Endothelial cell of umbilical vein (primary cell): ENCODE data around the gene LARGE1. TPM values are rescaled to one million over a fixed set of nuclear protein-coding genes. Genes with fewer than 3 reads are reported as not detected.

Source experiments
- BruUV-seq: library from RNA; stranded (reverse); fragments of 400-500 nt; replicated peaks from 2 replicates; lab custom pipeline; 2021; lab: Mats Ljungman, UMichigan
- CTCF ChIA-PET: fragments of 300-600, 350-600 bp; sonication (Branson Sonifier 250); formaldehyde crosslinking; loops from one replicate; lab custom pipeline; 2021; ENCODE audit warnings: antibody characterized with exemption, inconsistent platforms; lab: Charles Lee
- POLR2A ChIA-PET: fragments of 300-600, 350-600 bp; sonication (Branson Sonifier 250); formaldehyde crosslinking; loops from one replicate; lab custom pipeline; 2021; ENCODE audit warnings: antibody characterized with exemption, inconsistent platforms; lab: Charles Lee
- DNase-seq: peaks from one replicate; pipeline ENCODE4 v3.0.0-alpha.2; 2011; ENCODE audit warnings: low read depth, low spot score
- FAIRE-seq: peaks from 2 replicates; lab custom pipeline; 2011; peaks lifted over from hg19 to GRCh38; lab: Jason Lieb, UNC
- H2AFZ ChIP-seq: 2 replicates; pipeline ENCODE4 v1.6.0; 2012; ENCODE audit warnings: low read depth, low read length, control low read depth, inconsistent platforms
- H3K27ac ChIP-seq: 2 replicates; pipeline ENCODE4 v1.5.1; 2011; ENCODE audit warnings: low read depth, mild to moderate bottlenecking, control low read depth, low read length, moderate library complexity; ENCODE audit not compliant: insufficient read depth
- H3K27me3 ChIP-seq, 2 experiments: 2 replicates each; pipeline versions ENCODE4 v1.6.0 to v1.6.1; 2011; ENCODE audit warnings: low read length in 2 of 2, mixed read lengths in 1 of 2; ENCODE audit not compliant: control insufficient read depth in 2 of 2, insufficient read depth in 2 of 2
- H3K36me3 ChIP-seq, 2 experiments: 2 replicates in 1 of 2; 3 replicates in 1 of 2; pipeline ENCODE4 v1.5.1; 2011; ENCODE audit warnings: low read length in 2 of 2, mild to moderate bottlenecking in 1 of 2, moderate library complexity in 1 of 2; ENCODE audit not compliant: control insufficient read depth in 2 of 2, insufficient read depth in 2 of 2; ENCODE audit errors: extremely low read depth in 1 of 2
- H3K4me1 ChIP-seq: 3 replicates; pipeline ENCODE4 v1.5.1; 2011; ENCODE audit warnings: mild to moderate bottlenecking, low read length; ENCODE audit not compliant: control insufficient read depth, insufficient read depth; ENCODE audit errors: extremely low read depth
- H3K4me2 ChIP-seq: 2 replicates; pipeline ENCODE4 v1.6.1; 2011; ENCODE audit warnings: low read length, control low read depth, mixed read lengths; ENCODE audit not compliant: insufficient read depth
- H3K4me3 ChIP-seq, 3 experiments: fragments of 200-600 bp in 1 of 3; sonication (generic), shearing (Covaris generic) in 1 of 3; replicated peaks in 1 of 3; 2 replicates each; pipeline ENCODE4 v1.5.1; 2011 to 2016; ENCODE audit warnings: control low read depth in 3 of 3, low read length in 3 of 3, mild to moderate bottlenecking in 2 of 3, inconsistent platforms in 1 of 3, low read depth in 1 of 3, moderate library complexity in 1 of 3; ENCODE audit not compliant: insufficient read depth in 1 of 3
- H3K79me2 ChIP-seq: 2 replicates; pipeline ENCODE4 v1.6.0; 2012; ENCODE audit warnings: low read length, inconsistent platforms; ENCODE audit not compliant: control insufficient read depth, insufficient read depth
- H3K9ac ChIP-seq: replicated peaks from 2 replicates; pipeline ENCODE3; 2011; ENCODE audit warnings: low read length, control low read depth; ENCODE audit not compliant: insufficient read depth; ENCODE audit errors: extremely low read depth
- H3K9me1 ChIP-seq: replicated peaks from 3 replicates; pipeline ENCODE4 v1.6.0; 2011; ENCODE audit warnings: mild to moderate bottlenecking, low read length; ENCODE audit not compliant: control insufficient read depth, insufficient read depth; ENCODE audit errors: extremely low read depth
- H3K9me3 ChIP-seq: replicated peaks from 2 replicates; pipeline ENCODE4 v1.5.1; 2012; ENCODE audit warnings: low read length, inconsistent platforms; ENCODE audit not compliant: control insufficient read depth, insufficient read depth
- H4K20me1 ChIP-seq: replicated peaks from 2 replicates; pipeline ENCODE3; 2011; ENCODE audit warnings: mild to moderate bottlenecking, low read length; ENCODE audit not compliant: control insufficient read depth, insufficient read depth; ENCODE audit errors: extremely low read depth
- CTCF ChIP-seq, 2 donors: IDR thresholded peaks; 1 replicate in 1 of 2; 2 replicates in 1 of 2; pipeline ENCODE4 v1.5.1; 2011; ENCODE audit warnings: low read length in 2 of 2, mild to moderate bottlenecking in 2 of 2, moderate library complexity in 2 of 2, control low read depth in 1 of 2, inconsistent platforms in 1 of 2, low read depth in 1 of 2; ENCODE audit not compliant: insufficient read depth in 1 of 2; ENCODE audit errors: extremely low read depth in 1 of 2
- EZH2 ChIP-seq: IDR thresholded peaks from 2 replicates; pipeline ENCODE4 v1.6.1; 2012; ENCODE audit warnings: borderline replicate concordance, low read depth, mild to moderate bottlenecking, moderate library complexity, low read length, inconsistent platforms; ENCODE audit not compliant: severe bottlenecking
- FOS ChIP-seq: IDR thresholded peaks from 2 replicates; pipeline ENCODE4 v1.6.1; 2011; ENCODE audit warnings: mild to moderate bottlenecking, low read length, moderate library complexity, borderline replicate concordance; ENCODE audit not compliant: insufficient read depth
- GATA2 ChIP-seq: IDR thresholded peaks from 2 replicates; pipeline ENCODE4 v1.7.0; 2011; ENCODE audit warnings: low read depth, mild to moderate bottlenecking, moderate library complexity, mixed read lengths, low read length; ENCODE audit not compliant: insufficient read length, insufficient read depth
- JUN ChIP-seq: IDR thresholded peaks from 2 replicates; pipeline ENCODE4 v1.6.1; 2011; ENCODE audit warnings: borderline replicate concordance, low read depth; ENCODE audit not compliant: insufficient read length, insufficient read depth
- MAX ChIP-seq: IDR thresholded peaks from 2 replicates; pipeline ENCODE4 v1.6.1; 2011; ENCODE audit not compliant: insufficient read depth, insufficient read length
- MYC ChIP-seq: IDR thresholded peaks from one replicate; pipeline ENCODE4 v1.6.1; 2011; ENCODE audit warnings: mild to moderate bottlenecking, low read depth, low read length
- POLR2A ChIP-seq: IDR thresholded peaks from 2 replicates; pipeline ENCODE4 v1.6.1; 2012; ENCODE audit warnings: low read depth, mild to moderate bottlenecking, control low read depth, low read length
- POLR2AphosphoS5 ChIP-seq: IDR thresholded peaks from 2 replicates; pipeline ENCODE4 v1.6.1; 2012; ENCODE audit warnings: low read depth, mild to moderate bottlenecking, control low read depth, low read length, moderate library complexity; ENCODE audit not compliant: insufficient read depth
- dilution Hi-C: fragments of 300-500 bp; cut with MboI; formaldehyde crosslinking; loops from one replicate; pipeline ENCODE4 v1.15.0; 2019; ENCODE audit warnings: low sequenced_read_pairs; ENCODE audit not compliant: extremely low pct_ligation_motif_present
- intact Hi-C: fragments of 100-400 bp; cut with micrococcal nuclease; formaldehyde crosslinking; loops from one replicate; pipeline ENCODE4 v1.10.0; 2022
- polyA plus RNA-seq, 4 experiments: library from polyadenylated mRNA; depleted of rRNA in 3 of 4; stranded (reverse) in 3 of 4; unstranded in 1 of 4; fragments of >200 nt; gene quantifications; 2 replicates each; pipeline versions ENCODE4 v1.2.1 to v1.2.3, GENCODE V29; 2011 to 2012; ENCODE audit warnings: missing spikeins in 1 of 4
- total RNA-seq: library from RNA; stranded (reverse); gene quantifications from 2 replicates; pipeline ENCODE4 v1.2.3, GENCODE V29; 2021

The LARGE1 gene
- total and polyA plus RNA-seq, 2 donors (not counting 3 experiments of a cell fraction or from before 2014, with no cell fraction given), result 0.95 to 4.4 TPM

DNA sequence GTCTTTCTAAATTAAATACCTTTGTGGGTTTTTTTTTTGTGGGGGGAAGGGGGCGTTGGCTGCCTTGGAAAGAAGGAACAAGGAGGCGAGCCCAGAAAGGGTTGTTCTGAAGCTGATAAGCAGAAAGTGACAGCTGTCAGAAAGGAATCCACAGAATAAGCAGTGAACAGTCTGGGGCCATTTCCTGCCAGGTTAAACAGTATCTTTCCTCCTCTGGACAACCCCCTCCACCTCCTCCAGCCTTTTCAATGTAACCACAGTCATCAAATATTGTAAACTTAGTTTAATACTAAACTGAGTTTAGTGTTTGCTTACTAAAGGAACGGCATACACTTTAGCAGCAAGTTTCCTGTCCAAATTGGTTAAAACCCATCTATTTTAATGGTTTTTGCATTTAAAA, 590.9 kb downstream of the LARGE1 start:
- ChIA-PET CTCF (no interaction called here), POLR2A (no interaction called here)
- H3K9me3 ChIP-seq, result peaks cover 2% of the 10 kb centered on the region
- H4K20me1 ChIP-seq, result no peaks in the 10 kb centered on the region
- no peak overlapping the region for H3K27ac ChIP-seq
- FAIRE-seq (no peak), DNase-seq (no peak)
- H3K27me3 ChIP-seq, result no peaks in the 10 kb centered on the region
- dilution Hi-C loops, result no loop called here
- no peaks in the 10 kb centered on the region for H3K36me3 ChIP-seq
- intact Hi-C loops, result no loop called here
- BruUV-seq, result no TSS peak
- no peaks in the 10 kb centered on the region for H3K4me1 ChIP-seq
- no peak overlapping the region for H2AFZ ChIP-seq
- H3K4me3 ChIP-seq, result no peak overlapping the region
- no peaks in the 10 kb centered on the region for H3K9me1 ChIP-seq
- H3K4me2 ChIP-seq, result no peak overlapping the region
- H3K79me2 ChIP-seq, result no peaks in the 10 kb centered on the region
- H3K9ac ChIP-seq, result no peak overlapping the region
- TF ChIP-seq MYC (no peak), POLR2A (no peak), JUN (no peak), EZH2 (no peak), MAX (no peak), POLR2AphosphoS5 (no peak), FOS (no peak), CTCF (IDR thresholded peaks at IDR 0.05; ENCODE audit: extremely low read depth in 1 of 2, insufficient read depth in 1 of 2, low read depth in 1 of 2, low read length in 2 of 2) (no peak), GATA2 (no peak)
